HFF-Myc (cell line): ENCODE data around the gene EML6.

ENCODE experiments used
- DNase-seq: peaks from one replicate; pipeline ENCODE4 v3.0.0-alpha.2; 2011; ENCODE audit warnings: low read depth; ENCODE audit errors: extremely low read depth
- H3K4me3 ChIP-seq: replicated peaks from 2 replicates; pipeline ENCODE4 v1.5.1; 2011; ENCODE audit warnings: low read depth, mild to moderate bottlenecking, control low read depth, low read length
- TF ChIP-seq, protein P1 (sequence below): IDR thresholded peaks from 2 replicates; pipeline ENCODE4 v1.5.1; 2012; ENCODE audit warnings: mild to moderate bottlenecking, low read depth, low read length, control low read depth; ENCODE audit errors: missing control alignments

The EML6 gene

GRCh38 chr2:54906716-54907115 is 183.3 kb downstream of the EML6 start:
- TF ChIP-seq, protein P1, sequence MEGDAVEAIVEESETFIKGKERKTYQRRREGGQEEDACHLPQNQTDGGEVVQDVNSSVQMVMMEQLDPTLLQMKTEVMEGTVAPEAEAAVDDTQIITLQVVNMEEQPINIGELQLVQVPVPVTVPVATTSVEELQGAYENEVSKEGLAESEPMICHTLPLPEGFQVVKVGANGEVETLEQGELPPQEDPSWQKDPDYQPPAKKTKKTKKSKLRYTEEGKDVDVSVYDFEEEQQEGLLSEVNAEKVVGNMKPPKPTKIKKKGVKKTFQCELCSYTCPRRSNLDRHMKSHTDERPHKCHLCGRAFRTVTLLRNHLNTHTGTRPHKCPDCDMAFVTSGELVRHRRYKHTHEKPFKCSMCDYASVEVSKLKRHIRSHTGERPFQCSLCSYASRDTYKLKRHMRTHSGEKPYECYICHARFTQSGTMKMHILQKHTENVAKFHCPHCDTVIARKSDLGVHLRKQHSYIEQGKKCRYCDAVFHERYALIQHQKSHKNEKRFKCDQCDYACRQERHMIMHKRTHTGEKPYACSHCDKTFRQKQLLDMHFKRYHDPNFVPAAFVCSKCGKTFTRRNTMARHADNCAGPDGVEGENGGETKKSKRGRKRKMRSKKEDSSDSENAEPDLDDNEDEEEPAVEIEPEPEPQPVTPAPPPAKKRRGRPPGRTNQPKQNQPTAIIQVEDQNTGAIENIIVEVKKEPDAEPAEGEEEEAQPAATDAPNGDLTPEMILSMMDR = no peak
- DNase-seq = no peak
- no peak overlapping the region for H3K4me3 ChIP-seq

GRCh38 chr2:54907663-54908062 is 184.2 kb downstream of the EML6 start:
- H3K4me3 ChIP-seq = no peak overlapping the region
- no peak for DNase-seq
- TF ChIP-seq, protein P1 = no peak

DNA sequence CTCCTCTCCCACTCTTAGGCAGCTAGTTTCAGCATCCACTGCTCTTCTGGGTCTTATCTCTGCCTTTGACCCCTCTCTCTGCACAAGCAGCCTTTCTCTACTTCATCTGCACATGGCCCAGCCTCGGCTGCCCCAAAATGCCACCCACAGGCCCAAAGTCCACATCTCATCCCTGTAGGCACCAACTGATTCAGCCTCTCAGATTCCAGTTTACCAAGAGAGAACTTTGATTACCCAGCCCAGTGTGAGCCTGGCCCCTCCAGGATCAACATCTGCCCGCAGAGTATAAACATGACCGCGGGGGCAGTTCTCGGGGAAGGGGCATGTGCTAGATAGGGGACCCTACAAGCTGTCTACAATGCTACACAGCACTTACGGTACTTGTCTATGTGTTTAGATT is 185.1 kb downstream of the EML6 start:
- TF ChIP-seq, protein P1 = no peak
- H3K4me3 ChIP-seq = no peak overlapping the region
- DNase-seq = no peak

DNA sequence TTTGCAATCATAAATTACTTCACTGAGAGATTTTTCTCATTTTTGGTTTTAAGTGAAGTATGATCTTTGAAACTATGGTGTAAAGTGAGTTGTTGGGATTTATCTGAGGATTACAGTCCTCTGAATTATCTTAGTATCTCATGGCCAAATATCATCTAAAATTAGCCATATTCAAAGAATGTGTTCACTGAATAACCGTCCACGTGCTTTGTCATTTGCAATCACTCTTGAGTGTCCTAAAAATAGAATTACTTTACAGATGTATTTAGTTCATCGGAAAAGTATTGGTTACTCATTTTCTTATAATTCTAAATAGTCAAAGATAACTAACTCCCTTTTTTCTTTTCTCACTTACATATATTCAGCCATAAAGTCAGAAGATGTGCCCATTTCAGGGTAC is 185.5 kb downstream of the EML6 start:
- TF ChIP-seq, protein P1 = no peak
- no peak for DNase-seq
- no peak overlapping the region for H3K4me3 ChIP-seq

- TF ChIP-seq, protein P1 = no peak
- no peak overlapping the region for H3K4me3 ChIP-seq
- DNase-seq = no peak
Measured at GRCh38 chr2:54912305-54912704, 188.8 kb downstream of the EML6 start.

GRCh38 chr2:54912893-54913292 is 189.4 kb downstream of the EML6 start:
- no peak for DNase-seq
- TF ChIP-seq, protein P1 = no peak
- no peak overlapping the region for H3K4me3 ChIP-seq

- DNase-seq = no peak
- no peak overlapping the region for H3K4me3 ChIP-seq
- TF ChIP-seq, protein P1 = no peak
Measured at GRCh38 chr2:54914637-54915036, 191.2 kb downstream of the EML6 start.
